GM12872 (cell line): Measurements from ENCODE around the gene IER3IP1.

Experiments used
- CTCF ChIP-seq: IDR thresholded peaks from 3 replicates; pipeline ENCODE4 v1.5.1; 2011; ENCODE audit warnings: low read depth, mild to moderate bottlenecking, low read length, moderate library complexity; ENCODE audit not compliant: insufficient read depth

Gene IER3IP1

GRCh38 chr18:47175898-47176575 lies at the start of gene IER3IP1:
Gene IER3IP1 (minus strand): TSS chr18:47176364. CDS start chr18:47176277, 87 bp downstream.
- TF ChIP-seq CTCF = 0 out of 3 replicates have a peak, but pooled peaks have one; percentile 10

- peak; percentile 52 for TF ChIP-seq CTCF
These were observed 39.5 kb upstream of the IER3IP1 start for GRCh38 chr18:47215554-47216138.

- TF ChIP-seq CTCF = no peak
These were observed 33.0 kb upstream of the IER3IP1 start for GRCh38 chr18:47209171-47209570.

GRCh38 chr18:47206945-47207637 lies 30.9 kb upstream of the IER3IP1 start:
- TF ChIP-seq CTCF = no peak

GRCh38 chr18:47204908-47205522 lies 28.9 kb upstream of the IER3IP1 start:
- peak; percentile 88 for TF ChIP-seq CTCF

GRCh38 chr18:47203626-47204464 lies 27.7 kb upstream of the IER3IP1 start:
- TF ChIP-seq CTCF = no peak
